HepG2 (cell line): ENCODE measurements around the gene MB. TPM values are rescaled to one million over a fixed set of nuclear protein-coding genes. Genes with fewer than 3 reads are reported as not detected.

Experiments used
- ATAC-seq: fragments of 200-7000 bp; cut with Tn5 transposase; 3 replicates; pipeline ENCODE4 v1.9.1; 2020; ENCODE audit warnings: mild to moderate bottlenecking, moderate library complexity
- BruUV-seq: library from RNA; stranded (reverse); fragments of 400-500 nt; replicated peaks from 2 replicates; lab custom pipeline; 2021; lab: Mats Ljungman, UMichigan
- CTCF ChIA-PET: fragments of 300-600 bp; formaldehyde crosslinking; extraction: SDS; loops from one replicate; lab custom pipeline; 2021; ENCODE audit warnings: low total read pairs, inconsistent platforms, low intra/inter-chr PET ratio; lab: Yijun Ruan, JAX
- POLR2A ChIA-PET: fragments of 350-600 bp; sonication (Branson Sonifier 250); formaldehyde crosslinking; loops from one replicate; lab custom pipeline; 2020; ENCODE audit warnings: antibody characterized with exemption, inconsistent platforms; lab: Yijun Ruan, JAX
- DNase-seq: peaks from one replicate; pipeline ENCODE4 v3.0.0-alpha.2; 2015; ENCODE audit warnings: low spot score
- FAIRE-seq: peaks from 3 replicates; lab custom pipeline; 2011; peaks lifted over from hg19 to GRCh38; lab: Jason Lieb, UNC
- H2AFZ ChIP-seq: one replicate; pipeline ENCODE4 v1.6.1; 2011; ENCODE audit warnings: low read length, inconsistent platforms
- H3K27ac ChIP-seq: fragments of 300-600 bp; 3 replicates; pipeline ENCODE4 v1.8.0; 2011; ENCODE audit warnings: mixed run types, mild to moderate bottlenecking, mixed read lengths, low read length, inconsistent platforms; ENCODE audit not compliant: insufficient read depth; ENCODE audit errors: extremely low read length
- H3K27me3 ChIP-seq, 2 experiments: fragments of 200-600 bp in 1 of 2; 2 replicates in 1 of 2; 3 replicates in 1 of 2; pipeline versions ENCODE4 v1.6.0 to v1.8.0; 2011; ENCODE audit warnings: low read length in 2 of 2, mild to moderate bottlenecking in 2 of 2, moderate library complexity in 2 of 2, inconsistent platforms in 1 of 2; ENCODE audit not compliant: insufficient read depth in 2 of 2, control insufficient read depth in 1 of 2
- H3K36me3 ChIP-seq, 2 experiments: fragments of 200-600 bp in 1 of 2; replicated peaks in 1 of 2; 2 replicates in 1 of 2; 3 replicates in 1 of 2; pipeline versions ENCODE4 v1.5.1 to v1.8.0; 2011; ENCODE audit warnings: low read length in 2 of 2, inconsistent platforms in 1 of 2; ENCODE audit not compliant: insufficient read depth in 2 of 2, control insufficient read depth in 1 of 2
- H3K4me1 ChIP-seq: 2 replicates; pipeline ENCODE4 v1.5.1; 2012; ENCODE audit warnings: low read length, inconsistent platforms; ENCODE audit not compliant: insufficient read depth
- H3K4me2 ChIP-seq: 2 replicates; pipeline ENCODE4 v1.6.0; 2011; ENCODE audit warnings: low read depth, low read length, inconsistent platforms
- H3K4me3 ChIP-seq, 3 experiments: fragments of 200-600 bp in 1 of 3; sonication (generic), shearing (Covaris generic) in 1 of 3; replicated peaks in 1 of 3; 2 replicates each; pipeline ENCODE4 v1.5.1; 2011 to 2016; ENCODE audit warnings: low read length in 3 of 3, inconsistent platforms in 2 of 3, low read depth in 2 of 3, mild to moderate bottlenecking in 2 of 3, control low read depth in 1 of 3, mixed read lengths in 1 of 3; ENCODE audit not compliant: insufficient read depth in 1 of 3
- H3K79me2 ChIP-seq: one replicate; pipeline ENCODE4 v1.6.1; 2011; ENCODE audit warnings: low read length, inconsistent platforms; ENCODE audit not compliant: insufficient read depth
- H3K9ac ChIP-seq: 2 replicates; pipeline ENCODE4 v1.6.0; 2011; ENCODE audit warnings: mild to moderate bottlenecking, low read depth, low read length, inconsistent platforms; ENCODE audit not compliant: insufficient read depth
- H3K9me3 ChIP-seq: 2 replicates; pipeline ENCODE4 v1.5.1; 2012; ENCODE audit warnings: mild to moderate bottlenecking, low read length
- H4K20me1 ChIP-seq: 2 replicates; pipeline ENCODE4 v1.6.0; 2011; ENCODE audit warnings: inconsistent platforms, mild to moderate bottlenecking, low read length, moderate library complexity; ENCODE audit not compliant: insufficient read depth
- BHLHE40 ChIP-seq: IDR thresholded peaks from 2 replicates; pipeline ENCODE4 v1.6.1; 2011; ENCODE audit warnings: low read length, improper control_type of control experiment
- CEBPB ChIP-seq: IDR thresholded peaks from 2 replicates; pipeline ENCODE4 v1.6.1; 2011; ENCODE audit warnings: low read depth, low read length, improper control_type of control experiment, borderline replicate concordance
- MAFF ChIP-seq: IDR thresholded peaks from 2 replicates; pipeline ENCODE4 v1.6.1; 2011; ENCODE audit warnings: low read depth, low read length, improper control_type of control experiment
- NFRKB ChIP-seq: fragments of 450-650 bp; IDR thresholded peaks from 2 replicates; pipeline ENCODE4 v1.6.1; 2017
- PCBP2 ChIP-seq: fragments of 200-400 bp; formaldehyde crosslinking; optimal IDR thresholded peaks from 2 replicates; pipeline ENCODE3; 2018; ENCODE audit warnings: low read length, low read depth; ENCODE audit not compliant: poor library complexity, severe bottlenecking
- ZFP37 ChIP-seq: sonication (generic); formaldehyde crosslinking; IDR thresholded peaks from 2 replicates; pipeline ENCODE4 v1.4.0; 2020; ENCODE audit warnings: missing genetic modification reagents, borderline replicate concordance
- ZNF75D ChIP-seq: sonication (generic); formaldehyde crosslinking; IDR thresholded peaks from 2 replicates; pipeline ENCODE4 v1.8.1; 2023; ENCODE audit warnings: missing genetic modification reagents, mild to moderate bottlenecking, borderline replicate concordance
- WGBS: methylation state at CpG from one replicate; pipeline ENCODE4 v1.1.6; 2017; ENCODE audit warnings: low lambda C conversion rate; 5-methylcytosine and 5-hydroxymethylcytosine counted together
- in situ Hi-C: cut with HindIII; loops from 2 replicates; pipeline ENCODE4 v1.10.0; 2017; ENCODE audit warnings: low pct_unique_long_range_greater_than_20kb; ENCODE audit not compliant: extremely low pct_ligation_motif_present
- intact Hi-C: fragments of 100-400 bp; cut with micrococcal nuclease; formaldehyde crosslinking; loops from one replicate; pipeline ENCODE4 v1.10.0; 2022; ENCODE audit not compliant: unreplicated experiment
- polyA plus RNA-seq, 8 experiments: library from polyadenylated mRNA; depleted of rRNA in 3 of 8; stranded (reverse) in 7 of 8; unstranded in 1 of 8; fragments of >200 nt; fragmentation: Illumina TruSeq in 4 of 8; extraction: Trizol in 4 of 8; gene quantifications; 2 replicates each; pipeline versions ENCODE4 v1.2.1 to v1.2.3, GENCODE V29; 2011 to 2016; ENCODE audit warnings: low read depth in 4 of 8, missing spikeins in 1 of 8, mixed read lengths in 1 of 8; ENCODE audit not compliant: insufficient read depth in 1 of 8
- total RNA-seq, 5 experiments: library from RNA; depleted of rRNA; stranded (reverse); fragments of >200 nt; fragmentation: Illumina TruSeq; extraction: Trizol; gene quantifications; 2 replicates each; pipeline ENCODE4 v1.2.3, GENCODE V29; 2016; ENCODE audit warnings: low read depth in 1 of 5
- TF ChIP-seq, protein P1 (sequence below): sonication (generic); formaldehyde crosslinking; IDR thresholded peaks from 2 replicates; pipeline ENCODE4 v1.4.0; 2020; ENCODE audit warnings: missing genetic modification reagents, mild to moderate bottlenecking, borderline replicate concordance
- TF ChIP-seq, protein P2 (sequence below): IDR thresholded peaks from 2 replicates; pipeline ENCODE4 v1.6.1; 2016; ENCODE audit warnings: missing compliant biosample characterization, missing genetic modification reagents, borderline replicate concordance

The MB gene
- total and polyA plus RNA-seq, 2 of the 13 experiments (the other 11 are each of a cell fraction or from before 2014, with no cell fraction given): 0.07 TPM; not detected in 1

GRCh38 chr22:35615156-35615555 lies 2.0 kb downstream of the MB start:
- H3K36me3 ChIP-seq: no peaks in the 10 kb centered on the region
- no peak overlapping the region for H3K4me3 ChIP-seq
- H3K9ac ChIP-seq: no peak overlapping the region; the same call in 1 of the 2 replicates
- ATAC-seq (no peak), DNase-seq (no peak), FAIRE-seq (no peak)
- no TSS peak for BruUV-seq
- no peak overlapping the region for H3K4me2 ChIP-seq
- POLR2A ChIA-PET: no interaction called here
- in situ Hi-C loops: no loop called here
- no peak overlapping the region for H2AFZ ChIP-seq
- CTCF ChIA-PET: no interaction called here
- peaks cover 0 to 9% of the 10 kb centered on the region in 2 experiments; a peak in 2 of 5 replicates for H3K27me3 ChIP-seq
- peaks cover 50% of the 10 kb centered on the region for H3K4me1 ChIP-seq
- H4K20me1 ChIP-seq: no peaks in the 10 kb centered on the region
- no peaks in the 10 kb centered on the region for H3K9me3 ChIP-seq
- no CpG with 5 or more reads among the region's 6 CpGs for WGBS
- no peaks in the 10 kb centered on the region for H3K79me2 ChIP-seq
- intact Hi-C loops: no loop called here
- no peak overlapping the region for H3K27ac ChIP-seq
- TF ChIP-seq NFRKB (no peak), BHLHE40 (no peak), PCBP2 (no peak), ZFP37 (CRISPR knock-in tag) (no peak), CEBPB (peak; percentile 63; the same call in 1 of the 2 replicates), ZNF75D (CRISPR knock-in tag) (no peak), MAFF (no peak)
- TF ChIP-seq, protein P1, sequence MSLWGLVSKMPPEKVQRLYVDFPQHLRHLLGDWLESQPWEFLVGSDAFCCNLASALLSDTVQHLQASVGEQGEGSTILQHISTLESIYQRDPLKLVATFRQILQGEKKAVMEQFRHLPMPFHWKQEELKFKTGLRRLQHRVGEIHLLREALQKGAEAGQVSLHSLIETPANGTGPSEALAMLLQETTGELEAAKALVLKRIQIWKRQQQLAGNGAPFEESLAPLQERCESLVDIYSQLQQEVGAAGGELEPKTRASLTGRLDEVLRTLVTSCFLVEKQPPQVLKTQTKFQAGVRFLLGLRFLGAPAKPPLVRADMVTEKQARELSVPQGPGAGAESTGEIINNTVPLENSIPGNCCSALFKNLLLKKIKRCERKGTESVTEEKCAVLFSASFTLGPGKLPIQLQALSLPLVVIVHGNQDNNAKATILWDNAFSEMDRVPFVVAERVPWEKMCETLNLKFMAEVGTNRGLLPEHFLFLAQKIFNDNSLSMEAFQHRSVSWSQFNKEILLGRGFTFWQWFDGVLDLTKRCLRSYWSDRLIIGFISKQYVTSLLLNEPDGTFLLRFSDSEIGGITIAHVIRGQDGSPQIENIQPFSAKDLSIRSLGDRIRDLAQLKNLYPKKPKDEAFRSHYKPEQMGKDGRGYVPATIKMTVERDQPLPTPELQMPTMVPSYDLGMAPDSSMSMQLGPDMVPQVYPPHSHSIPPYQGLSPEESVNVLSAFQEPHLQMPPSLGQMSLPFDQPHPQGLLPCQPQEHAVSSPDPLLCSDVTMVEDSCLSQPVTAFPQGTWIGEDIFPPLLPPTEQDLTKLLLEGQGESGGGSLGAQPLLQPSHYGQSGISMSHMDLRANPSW (CRISPR knock-in tag): no peak
- TF ChIP-seq, protein P2, sequence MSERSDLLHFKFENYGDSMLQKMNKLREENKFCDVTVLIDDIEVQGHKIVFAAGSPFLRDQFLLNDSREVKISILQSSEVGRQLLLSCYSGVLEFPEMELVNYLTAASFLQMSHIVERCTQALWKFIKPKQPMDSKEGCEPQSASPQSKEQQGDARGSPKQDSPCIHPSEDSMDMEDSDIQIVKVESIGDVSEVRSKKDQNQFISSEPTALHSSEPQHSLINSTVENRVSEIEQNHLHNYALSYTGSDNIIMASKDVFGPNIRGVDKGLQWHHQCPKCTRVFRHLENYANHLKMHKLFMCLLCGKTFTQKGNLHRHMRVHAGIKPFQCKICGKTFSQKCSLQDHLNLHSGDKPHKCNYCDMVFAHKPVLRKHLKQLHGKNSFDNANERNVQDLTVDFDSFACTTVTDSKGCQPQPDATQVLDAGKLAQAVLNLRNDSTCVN (CRISPR knock-in tag): peak; percentile 95
